Ishikawa (cell line): ENCODE measurements around the gene FBLN1.

Experiments
- CEBPB ChIP-seq: IDR thresholded peaks from 2 replicates; pipeline ENCODE4 v1.6.1; 2012
- CREB1 ChIP-seq: IDR thresholded peaks from 2 replicates; pipeline ENCODE4 v1.6.1; 2012; ENCODE audit warnings: low read depth
- EGR1 ChIP-seq: IDR thresholded peaks from 2 replicates; pipeline ENCODE4 v1.6.1; 2012
- EP300 ChIP-seq: IDR thresholded peaks from 2 replicates; pipeline ENCODE4 v1.6.1; 2012; ENCODE audit warnings: borderline replicate concordance
- FOXM1 ChIP-seq: IDR thresholded peaks from 2 replicates; pipeline ENCODE4 v1.6.1; 2012; ENCODE audit warnings: low read depth, borderline replicate concordance
- NFIC ChIP-seq: IDR thresholded peaks from 2 replicates; pipeline ENCODE4 v1.6.1; 2012
- RAD21 ChIP-seq: IDR thresholded peaks from 2 replicates; pipeline ENCODE4 v1.6.1; 2012; ENCODE audit warnings: low read depth
- TAF1 ChIP-seq: IDR thresholded peaks from 2 replicates; pipeline ENCODE4 v1.6.1; 2012; ENCODE audit warnings: low read depth, mild to moderate bottlenecking
- TEAD4 ChIP-seq: IDR thresholded peaks from 2 replicates; pipeline ENCODE4 v1.6.1; 2012
- YY1 ChIP-seq: IDR thresholded peaks from 2 replicates; pipeline ENCODE4 v1.6.1; 2012; ENCODE audit warnings: low read depth
- ZBTB7A ChIP-seq: IDR thresholded peaks from 2 replicates; pipeline ENCODE4 v1.6.1; 2012; ENCODE audit warnings: low read depth
- TF ChIP-seq, protein P1 (sequence below): IDR thresholded peaks from 2 replicates; pipeline ENCODE4 v1.6.1; 2012
- TF ChIP-seq, protein P2 (sequence below): IDR thresholded peaks from 2 replicates; pipeline ENCODE4 v1.6.1; 2012; ENCODE audit warnings: low read depth, mild to moderate bottlenecking
- TF ChIP-seq, protein P3 (sequence below): IDR thresholded peaks from 2 replicates; pipeline ENCODE4 v1.6.1; 2012

DNA sequence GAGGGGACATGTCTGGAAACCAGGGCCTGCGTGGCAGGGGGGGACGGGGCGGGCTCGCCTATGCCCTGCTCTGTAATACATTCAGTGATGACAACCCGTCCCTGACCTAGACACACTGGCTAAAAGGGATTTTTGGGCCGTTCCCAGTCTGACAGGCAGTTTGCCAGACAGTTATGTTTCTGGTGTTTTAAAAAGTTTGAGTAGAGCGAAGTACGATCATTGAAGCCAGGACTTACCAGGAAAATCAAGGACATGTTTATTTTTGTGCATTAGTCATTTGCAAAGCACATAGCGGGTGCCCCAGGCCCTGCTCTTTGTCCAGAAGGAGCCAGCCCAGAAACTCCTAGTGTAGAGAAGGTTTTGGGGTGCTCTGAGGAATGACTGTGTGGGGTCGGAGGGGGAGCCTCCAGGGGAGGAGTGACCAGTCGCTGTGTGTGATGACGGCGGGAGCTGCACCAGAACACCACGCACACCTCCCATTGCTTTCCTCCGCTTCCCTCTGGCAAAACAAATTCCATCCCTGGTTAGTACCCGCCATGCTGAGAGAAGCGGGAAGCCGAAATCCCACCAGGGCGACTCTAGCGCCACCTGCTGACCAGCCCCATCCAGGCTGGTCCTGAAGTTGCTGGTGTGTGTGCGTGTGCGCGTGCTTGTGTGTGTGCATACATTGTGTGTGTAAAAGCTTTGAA, 50.8 kb downstream of the FBLN1 start:
- TF ChIP-seq CEBPB (no peak), TAF1 (no peak), EGR1 (no peak), RAD21 (peak; percentile 98), FOXM1 (no peak), CREB1 (no peak), YY1 (peak; percentile 56), ZBTB7A (no peak), EP300 (no peak), TEAD4 (peak; percentile 36; the same call in 1 of the 2 replicates), NFIC (no peak)
- TF ChIP-seq, protein P1, sequence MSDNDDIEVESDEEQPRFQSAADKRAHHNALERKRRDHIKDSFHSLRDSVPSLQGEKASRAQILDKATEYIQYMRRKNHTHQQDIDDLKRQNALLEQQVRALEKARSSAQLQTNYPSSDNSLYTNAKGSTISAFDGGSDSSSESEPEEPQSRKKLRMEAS = peak; percentile 69
- TF ChIP-seq, protein P2, sequence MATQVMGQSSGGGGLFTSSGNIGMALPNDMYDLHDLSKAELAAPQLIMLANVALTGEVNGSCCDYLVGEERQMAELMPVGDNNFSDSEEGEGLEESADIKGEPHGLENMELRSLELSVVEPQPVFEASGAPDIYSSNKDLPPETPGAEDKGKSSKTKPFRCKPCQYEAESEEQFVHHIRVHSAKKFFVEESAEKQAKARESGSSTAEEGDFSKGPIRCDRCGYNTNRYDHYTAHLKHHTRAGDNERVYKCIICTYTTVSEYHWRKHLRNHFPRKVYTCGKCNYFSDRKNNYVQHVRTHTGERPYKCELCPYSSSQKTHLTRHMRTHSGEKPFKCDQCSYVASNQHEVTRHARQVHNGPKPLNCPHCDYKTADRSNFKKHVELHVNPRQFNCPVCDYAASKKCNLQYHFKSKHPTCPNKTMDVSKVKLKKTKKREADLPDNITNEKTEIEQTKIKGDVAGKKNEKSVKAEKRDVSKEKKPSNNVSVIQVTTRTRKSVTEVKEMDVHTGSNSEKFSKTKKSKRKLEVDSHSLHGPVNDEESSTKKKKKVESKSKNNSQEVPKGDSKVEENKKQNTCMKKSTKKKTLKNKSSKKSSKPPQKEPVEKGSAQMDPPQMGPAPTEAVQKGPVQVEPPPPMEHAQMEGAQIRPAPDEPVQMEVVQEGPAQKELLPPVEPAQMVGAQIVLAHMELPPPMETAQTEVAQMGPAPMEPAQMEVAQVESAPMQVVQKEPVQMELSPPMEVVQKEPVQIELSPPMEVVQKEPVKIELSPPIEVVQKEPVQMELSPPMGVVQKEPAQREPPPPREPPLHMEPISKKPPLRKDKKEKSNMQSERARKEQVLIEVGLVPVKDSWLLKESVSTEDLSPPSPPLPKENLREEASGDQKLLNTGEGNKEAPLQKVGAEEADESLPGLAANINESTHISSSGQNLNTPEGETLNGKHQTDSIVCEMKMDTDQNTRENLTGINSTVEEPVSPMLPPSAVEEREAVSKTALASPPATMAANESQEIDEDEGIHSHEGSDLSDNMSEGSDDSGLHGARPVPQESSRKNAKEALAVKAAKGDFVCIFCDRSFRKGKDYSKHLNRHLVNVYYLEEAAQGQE = no peak
- TF ChIP-seq, protein P3, sequence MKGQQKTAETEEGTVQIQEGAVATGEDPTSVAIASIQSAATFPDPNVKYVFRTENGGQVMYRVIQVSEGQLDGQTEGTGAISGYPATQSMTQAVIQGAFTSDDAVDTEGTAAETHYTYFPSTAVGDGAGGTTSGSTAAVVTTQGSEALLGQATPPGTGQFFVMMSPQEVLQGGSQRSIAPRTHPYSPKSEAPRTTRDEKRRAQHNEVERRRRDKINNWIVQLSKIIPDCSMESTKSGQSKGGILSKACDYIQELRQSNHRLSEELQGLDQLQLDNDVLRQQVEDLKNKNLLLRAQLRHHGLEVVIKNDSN = no peak
